HG03108 (cell line): ENCODE results near the gene LINC01488.

ENCODE experiments used
- ATAC-seq: cut with Tn5 transposase; IDR thresholded peaks from one replicate; pipeline ENCODE4 v1.9.1; 2021; ENCODE audit warnings: moderate library complexity; ENCODE audit not compliant: unreplicated experiment

The LINC01488 gene

DNA sequence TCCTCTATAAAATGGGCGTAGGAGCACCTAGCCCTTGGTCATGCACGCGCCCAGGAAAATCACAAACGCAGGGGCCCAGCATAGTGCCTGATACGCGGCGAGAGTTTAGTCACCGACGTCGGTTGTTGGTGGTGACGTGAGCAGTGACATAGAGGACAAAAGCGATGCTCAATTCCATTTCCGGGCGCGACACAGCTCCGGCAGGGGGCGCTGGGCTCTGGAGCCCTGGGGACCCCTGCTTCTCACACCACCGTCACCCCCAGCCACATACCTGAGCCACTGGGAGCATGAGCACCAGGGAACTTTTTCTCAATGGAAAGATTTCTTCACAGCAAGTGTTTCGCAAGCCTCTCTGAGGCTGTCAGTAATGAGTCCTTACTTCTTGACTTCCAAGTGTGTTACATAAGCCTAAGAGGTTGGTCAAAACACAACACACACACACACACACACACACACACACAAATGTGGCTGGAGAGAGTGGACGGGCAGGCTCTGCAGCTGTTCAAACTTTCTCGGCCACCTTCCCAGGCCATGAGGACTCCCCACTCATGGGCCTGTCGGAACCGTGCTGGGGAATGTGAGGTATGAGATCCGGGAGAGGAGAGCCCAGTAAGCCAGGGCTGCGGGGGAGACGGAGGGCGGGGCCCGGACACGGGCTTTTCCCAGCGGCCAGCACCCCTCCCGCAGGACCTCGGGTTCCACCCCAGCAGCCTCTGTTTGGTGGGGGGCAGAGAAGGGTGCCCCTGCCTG lies 36.9 kb upstream of the LINC01488 start:
- no peak for ATAC-seq

DNA sequence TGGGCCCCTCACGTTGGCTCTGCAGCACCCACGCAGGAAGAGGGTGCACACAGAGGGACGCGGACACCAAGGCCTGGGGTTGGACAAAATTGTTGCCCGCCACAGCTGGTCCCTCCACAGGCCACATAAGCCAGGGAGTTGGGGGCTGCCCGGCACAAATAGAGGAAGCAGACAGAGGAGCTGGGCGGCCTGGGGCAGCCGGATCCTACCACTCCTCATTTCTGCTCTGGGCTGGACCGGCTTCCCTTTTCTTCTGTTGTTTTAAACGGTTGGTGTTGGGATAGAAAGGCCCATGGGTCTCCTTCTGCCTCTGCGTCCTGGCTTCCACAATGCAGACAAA lies 36.4 kb upstream of the LINC01488 start:
- ATAC-seq = no peak

DNA sequence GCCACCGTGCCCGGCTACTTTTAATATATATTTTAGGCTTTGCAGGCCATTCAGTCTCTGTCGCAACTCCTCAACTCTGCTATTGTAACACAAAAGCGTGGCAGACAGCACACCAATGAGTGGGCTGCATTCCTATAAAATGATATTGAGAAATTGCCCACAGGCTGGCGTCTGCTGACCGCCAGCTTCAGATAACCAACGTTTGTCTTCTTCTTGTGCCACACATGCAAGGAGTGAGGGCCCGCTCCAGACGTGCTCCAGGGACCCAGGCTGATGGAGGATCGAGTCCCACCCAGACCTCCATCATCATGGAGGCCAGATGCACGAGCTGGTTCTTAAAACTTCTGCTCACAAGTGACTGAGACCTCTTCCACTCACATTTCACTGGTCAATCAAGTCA lies 35.4 kb upstream of the LINC01488 start:
- ATAC-seq = no peak

DNA sequence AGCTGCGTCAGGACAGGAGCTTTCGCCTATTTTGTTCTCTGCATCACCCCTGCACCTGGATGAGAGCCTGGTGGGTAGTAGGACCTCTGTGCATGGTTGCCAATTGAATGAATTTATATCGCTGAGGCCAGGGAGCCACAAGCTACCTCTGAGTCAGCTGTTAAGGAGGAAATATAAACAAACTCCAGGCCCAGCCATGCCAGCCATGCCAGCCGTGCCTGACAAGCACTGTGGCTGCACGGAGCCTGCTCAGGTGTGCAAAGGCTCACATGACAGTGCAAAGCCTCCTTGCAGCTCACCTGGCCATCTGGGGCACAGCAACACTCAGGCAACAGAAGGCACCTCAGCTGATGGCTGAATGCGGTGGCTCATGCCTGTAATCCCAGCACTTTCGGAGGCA lies 33.7 kb upstream of the LINC01488 start:
- ATAC-seq = no peak

DNA sequence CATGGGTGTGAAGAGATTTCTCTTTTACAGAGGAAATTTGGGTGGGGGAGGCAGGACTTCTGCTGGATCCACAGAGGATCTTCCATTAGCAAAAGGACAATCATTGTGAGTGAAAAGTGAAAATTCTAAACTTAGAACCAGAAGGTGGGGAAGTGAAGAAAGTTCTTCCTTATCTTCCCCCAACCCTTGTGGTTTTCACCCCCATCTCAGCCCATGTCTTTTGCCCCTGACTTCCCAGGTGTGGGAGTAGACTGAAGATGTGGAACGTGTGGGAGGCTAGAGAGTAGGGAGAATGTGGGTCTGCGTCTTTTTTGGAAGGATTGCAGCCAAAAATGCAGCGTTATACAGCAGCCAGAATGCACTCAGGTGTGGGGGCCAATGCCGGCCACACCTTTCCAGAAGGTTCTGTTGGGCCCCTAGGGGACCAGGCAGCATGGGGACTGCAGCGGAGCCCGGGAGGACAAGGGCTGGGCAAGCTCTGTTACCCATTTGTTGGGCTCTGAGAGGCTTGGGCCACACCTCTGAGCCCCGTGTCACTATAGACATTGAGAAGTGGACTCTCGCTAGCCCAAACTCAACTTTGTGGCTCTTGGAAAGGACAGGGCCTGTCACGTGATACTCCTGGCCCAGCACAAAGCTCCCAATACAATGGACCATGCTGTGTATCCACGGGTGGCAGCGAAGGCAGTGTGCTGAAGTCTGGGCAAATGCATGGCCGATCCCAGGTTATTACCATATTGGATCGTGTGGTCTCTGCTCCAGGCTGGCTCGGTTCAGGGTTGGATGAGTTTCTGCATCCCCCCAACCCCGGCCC lies 32.8 kb upstream of the LINC01488 start:
- no peak for ATAC-seq

DNA sequence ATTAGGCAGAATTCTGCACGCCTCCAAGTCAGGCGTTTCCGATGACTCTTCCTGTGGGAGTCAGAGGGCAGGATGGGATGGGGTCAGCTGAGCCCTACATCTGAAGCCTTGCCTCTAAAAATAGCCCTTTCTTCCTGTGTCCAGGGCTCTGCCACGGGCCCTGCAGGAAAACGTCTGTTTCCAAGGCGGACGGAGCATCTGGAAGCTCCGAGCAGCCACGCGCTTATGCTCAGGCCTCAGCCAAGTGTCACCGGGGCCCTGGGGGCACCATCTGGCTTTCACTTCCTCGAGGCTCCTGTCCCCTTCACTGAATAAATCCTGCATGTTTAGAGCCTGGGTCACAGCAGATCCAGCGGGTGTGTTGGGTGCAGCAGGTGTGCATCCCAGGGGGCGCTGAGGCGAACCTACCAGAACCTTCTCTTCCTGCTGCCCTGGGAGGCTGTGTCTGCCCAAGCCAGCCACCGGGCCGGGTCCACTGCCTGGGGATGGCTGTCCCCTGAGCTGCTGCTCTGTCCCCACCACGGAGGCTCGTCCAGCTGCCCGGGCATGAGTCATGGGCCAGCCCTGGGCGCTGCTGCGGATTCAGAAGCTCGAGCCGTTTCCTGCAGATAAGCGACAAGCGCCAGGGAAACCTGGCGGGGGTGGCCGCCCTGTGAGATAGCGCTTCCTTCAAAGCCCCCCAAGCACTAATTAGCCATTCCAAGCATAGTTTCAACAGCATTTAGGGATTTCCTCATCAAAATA lies 32.0 kb upstream of the LINC01488 start:
- ATAC-seq = no peak

DNA sequence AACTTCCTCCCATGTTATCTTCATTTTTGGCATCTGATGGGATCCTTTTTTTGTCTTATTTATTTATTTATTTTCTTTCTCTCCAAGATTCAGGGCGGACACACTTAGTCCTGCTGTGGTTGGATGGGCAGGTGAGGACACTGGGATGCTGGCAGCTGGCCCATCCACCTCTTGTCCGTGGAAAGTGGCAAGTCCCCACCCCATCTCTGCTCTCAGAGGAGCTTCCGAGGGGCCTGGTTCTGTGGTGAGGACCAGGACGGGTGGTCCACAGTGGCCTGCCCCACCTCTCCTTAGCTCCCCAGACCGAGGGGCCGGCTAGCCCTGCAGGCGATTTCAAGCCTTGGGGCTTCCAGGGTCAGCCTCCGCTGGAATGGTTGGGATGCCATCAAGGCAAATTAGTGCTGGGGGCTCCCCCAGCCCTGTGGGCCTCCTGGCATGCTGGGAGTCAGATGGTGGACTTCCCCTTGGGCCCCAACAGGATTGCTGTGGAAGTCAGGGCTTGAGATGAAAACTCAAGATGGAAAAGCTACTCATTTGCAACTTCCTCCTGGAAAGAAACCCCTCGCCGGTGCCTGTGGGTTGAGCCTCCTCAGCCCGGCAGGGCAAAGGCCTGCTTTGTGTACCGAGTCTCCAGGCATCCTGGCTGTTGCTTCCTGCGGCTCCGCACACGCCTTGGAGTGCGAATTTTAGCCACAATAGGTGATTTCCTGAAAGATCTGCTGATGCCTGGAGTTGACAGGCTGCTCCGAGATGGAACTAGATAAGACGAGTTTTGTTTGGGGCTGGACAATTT lies 31.2 kb upstream of the LINC01488 start:
- no peak for ATAC-seq

DNA sequence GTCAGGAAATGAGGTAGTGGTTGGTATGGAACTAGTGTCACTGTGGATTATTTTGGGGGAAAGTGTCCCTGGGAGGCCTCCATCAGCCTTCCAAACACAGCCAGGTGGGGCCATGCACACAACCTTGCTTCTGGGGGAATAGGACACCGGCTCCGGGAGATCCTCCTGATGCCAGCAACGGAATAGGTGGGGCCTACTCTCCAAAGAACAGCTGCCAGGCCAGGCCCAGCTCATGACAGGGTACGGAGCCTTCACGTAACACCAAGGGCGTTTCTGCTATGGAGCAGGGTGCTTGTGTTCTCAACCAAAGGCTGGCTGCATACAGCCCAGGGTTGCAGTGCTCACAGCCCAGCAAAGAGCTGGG lies 30.6 kb upstream of the LINC01488 start:
- no peak for ATAC-seq

DNA sequence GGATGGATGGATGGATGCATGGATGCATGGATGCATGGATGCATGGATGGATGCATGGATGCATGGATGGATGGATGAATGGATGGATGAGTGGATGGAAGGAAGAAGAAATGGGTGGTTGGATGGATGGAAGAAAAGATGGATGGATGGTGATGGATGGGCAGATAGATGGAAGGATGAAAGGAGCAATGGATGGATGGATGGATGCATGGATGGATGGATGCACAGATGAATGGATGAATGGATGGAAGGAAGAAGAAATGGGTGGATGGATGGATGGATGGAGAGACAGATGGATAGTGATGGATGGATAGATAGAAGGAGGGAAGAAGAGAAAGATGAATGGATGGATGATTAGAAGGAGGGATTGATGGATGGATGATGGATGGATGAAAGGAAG lies 30.2 kb upstream of the LINC01488 start:
- no peak for ATAC-seq

DNA sequence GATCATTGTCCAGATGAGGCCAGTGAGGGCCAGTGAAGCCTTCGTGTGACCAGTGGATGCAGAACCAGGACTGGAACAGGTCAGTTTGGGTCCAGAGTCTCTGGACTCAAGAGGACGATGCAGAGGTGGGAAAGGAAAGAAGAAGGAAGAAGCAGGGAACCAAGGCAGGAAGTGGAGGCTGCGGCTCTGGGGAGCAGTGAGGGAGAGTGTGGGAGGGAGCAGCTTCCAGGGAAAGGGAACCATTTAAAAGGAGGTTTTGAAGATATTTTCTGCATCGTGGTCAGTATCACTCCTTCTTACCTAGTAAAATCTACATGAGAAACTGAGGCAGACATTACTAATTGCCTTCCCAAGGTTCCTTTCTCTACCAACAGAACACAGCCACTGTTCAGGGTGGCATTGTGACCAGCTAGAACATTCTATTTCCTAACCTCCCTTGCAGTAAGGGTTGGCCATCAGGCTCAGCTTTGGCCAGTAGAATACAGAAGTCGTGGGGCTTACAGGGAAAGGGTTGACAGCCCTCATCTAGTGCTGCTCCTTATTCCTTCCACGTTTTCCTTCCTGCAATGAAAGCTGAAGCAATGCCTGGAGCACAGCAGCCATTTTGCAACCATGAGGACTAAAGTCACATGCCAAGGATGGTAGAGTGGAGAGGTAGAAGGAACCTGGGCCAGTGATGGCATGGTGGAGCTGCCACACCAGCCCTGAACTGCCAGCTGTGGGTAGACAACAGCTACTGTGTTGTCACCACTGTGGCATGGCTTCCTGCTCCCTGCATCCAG lies 29.1 kb upstream of the LINC01488 start:
- no peak for ATAC-seq

DNA sequence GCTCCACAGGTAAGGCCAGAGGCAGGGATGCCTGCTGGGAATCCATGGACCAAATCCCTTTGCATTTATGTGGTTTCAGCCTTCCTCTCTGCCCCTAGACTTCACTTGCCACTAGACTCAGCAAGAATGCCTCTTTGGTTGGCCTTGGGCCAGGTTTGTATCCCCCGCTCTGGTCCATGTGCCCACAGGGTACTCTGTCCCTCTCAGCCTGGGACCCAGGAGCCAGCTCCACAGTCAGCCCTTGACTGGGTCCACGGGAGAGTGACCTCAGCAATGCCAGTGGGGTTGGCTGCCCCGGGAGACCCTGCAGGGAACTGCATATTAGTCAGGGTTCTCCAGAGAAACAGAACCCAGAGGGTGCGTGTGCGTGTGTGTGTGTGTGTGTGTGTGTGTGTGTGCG lies 28.3 kb upstream of the LINC01488 start:
- ATAC-seq = no peak

DNA sequence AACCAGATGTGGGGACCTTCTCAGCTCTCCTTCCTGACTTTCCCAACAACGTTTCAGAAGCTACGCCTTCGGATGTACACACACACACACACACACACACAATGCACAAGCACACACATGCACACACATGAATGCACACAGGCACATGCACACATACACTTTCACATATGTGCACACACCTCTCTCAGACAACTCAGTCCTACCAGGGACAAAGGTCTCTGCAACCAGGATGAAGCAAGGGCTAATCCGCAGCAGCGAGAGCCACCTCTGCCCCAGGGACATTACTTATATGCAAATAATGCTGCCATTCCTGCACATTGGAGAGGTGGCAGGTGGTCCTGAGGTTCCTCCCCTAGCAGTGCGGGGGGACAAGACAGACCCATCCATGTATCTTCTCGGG lies 27.4 kb upstream of the LINC01488 start:
- no peak for ATAC-seq

DNA sequence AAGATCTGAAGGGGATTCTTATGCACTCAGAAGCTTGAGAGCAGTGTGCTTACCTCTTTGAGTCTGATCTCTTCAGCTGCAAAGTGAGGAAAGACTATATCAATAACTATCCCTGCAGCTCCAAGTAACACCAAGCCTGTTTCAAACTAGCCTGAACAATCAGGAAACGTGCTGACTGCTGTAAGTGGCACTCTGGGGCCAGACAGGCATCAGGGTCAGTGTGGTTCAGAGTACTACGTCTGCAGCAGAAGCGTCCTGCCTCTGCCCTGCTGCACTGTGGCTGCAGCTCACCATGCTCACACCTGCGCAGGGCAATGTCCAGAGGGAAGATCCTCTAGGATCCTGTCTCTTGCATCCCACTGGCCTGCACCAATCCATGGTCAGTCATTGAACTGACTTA lies 25.5 kb upstream of the LINC01488 start:
- no peak for ATAC-seq

DNA sequence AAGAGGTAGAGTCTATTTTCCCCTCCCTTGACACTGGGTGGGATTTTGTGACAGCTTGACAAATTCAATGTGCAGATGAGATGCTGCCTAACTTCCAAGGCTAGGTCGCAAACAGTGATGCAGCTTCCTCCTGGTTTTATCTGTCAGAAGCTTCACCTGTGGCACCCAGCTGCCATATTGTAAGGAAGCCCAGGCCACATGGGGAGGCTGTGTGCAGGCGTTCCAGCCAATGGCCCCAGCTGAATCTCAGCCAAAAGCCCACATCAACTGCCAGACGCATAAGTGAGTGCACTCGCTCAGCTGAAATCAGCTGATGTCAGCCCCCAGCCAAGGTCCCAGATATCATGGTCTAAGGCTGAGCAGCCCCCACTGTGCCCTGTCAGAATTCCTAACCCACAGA lies 24.8 kb upstream of the LINC01488 start:
- no peak for ATAC-seq

DNA sequence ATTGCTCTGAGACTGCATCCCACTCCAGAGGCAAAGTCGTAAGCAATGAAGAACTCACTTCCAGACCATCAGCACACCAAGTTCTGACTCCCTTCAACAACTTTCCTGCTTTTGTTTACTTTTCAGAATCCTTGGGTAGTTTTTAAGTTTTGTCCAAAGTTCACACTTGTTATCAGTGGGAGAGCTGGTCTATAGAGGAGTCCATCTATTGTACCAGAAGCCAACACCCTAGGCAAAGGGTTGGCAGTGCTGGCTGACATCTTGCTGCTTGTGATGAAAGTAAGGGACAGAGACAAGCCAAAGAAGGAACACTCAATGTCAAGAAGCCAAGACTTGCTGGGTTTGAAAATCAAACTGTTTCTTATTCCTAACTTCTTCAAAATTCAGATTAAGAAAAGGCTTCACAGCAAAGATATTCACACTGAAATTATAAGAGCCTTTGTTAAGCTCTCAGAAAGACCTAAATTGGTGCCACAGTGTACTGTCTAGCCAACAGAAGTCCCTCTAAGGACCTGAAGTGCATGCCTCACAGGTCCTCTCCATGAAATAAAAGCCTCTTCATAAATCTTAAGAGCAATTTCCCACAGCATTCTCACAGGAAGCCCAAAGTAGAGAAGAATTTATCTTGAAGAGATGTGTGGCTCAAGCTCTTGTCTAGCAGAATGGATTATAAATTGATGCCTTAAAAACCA lies 21.5 kb upstream of the LINC01488 start:
- ATAC-seq = no peak

DNA sequence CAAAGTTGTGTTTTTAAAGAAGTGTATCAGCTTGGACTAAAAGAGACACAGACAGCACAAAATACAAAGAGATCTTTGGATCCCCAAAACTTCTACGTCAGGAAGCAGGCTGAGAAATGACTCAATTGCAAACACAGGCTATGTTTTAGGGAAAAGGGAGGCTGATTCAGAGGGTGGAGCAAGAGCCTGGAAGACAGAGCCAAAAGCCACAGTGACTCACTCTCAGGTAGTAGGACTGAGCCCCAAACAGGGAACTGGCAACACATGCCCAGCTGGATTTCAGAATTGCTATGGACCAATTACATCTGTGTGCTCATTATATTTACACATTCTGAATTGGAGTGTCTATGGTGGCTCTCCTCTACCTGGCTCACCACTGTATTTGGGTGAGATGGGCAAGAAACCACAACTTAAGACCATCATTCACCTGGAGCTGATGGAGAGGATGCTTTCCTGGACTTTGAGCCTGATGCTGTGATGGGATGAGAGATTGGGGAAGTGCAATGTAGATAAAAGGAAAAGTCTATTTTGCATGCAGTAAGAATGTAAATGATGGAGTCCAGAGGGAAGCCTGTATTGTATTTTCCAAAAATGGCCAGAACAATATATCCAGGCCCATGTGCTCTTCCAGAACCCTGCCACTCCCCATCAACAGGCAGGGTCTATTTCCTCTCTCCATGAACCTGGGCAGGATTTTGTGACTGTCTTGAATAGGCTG lies 20.8 kb upstream of the LINC01488 start:
- ATAC-seq = no peak

DNA sequence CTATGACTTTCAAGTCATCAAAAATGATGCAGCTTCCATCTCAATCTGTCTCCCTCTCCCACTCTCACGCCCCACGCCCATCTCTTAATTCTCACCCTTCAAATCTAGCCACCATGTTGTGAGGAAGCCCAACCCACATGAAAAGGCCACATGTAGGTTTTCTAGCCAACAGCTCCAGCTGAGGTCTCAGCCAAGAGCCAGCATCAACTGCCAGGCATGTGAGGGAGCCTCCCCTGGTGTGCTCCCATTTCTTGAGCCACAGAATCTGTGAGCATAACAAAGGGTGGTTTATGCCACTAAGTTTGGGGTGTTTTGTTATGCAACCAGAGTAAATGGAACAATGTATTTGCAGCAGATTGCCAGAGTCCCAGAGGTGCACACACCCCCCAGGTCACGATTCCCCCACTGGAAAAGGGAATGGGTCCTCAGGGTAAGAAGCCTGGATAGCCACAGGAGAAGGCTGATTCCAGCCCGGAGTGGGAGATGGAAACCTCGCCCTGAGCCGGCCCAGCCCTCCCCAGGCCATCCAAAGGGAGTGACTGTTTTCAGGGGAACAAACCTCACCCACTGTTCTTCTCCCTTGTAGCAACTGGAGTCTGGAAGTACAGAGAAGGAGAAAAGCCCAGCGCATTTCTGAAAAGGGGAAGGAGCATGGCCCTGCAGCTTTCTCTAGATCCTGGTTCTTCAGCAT lies 20.0 kb upstream of the LINC01488 start:
- no peak for ATAC-seq

DNA sequence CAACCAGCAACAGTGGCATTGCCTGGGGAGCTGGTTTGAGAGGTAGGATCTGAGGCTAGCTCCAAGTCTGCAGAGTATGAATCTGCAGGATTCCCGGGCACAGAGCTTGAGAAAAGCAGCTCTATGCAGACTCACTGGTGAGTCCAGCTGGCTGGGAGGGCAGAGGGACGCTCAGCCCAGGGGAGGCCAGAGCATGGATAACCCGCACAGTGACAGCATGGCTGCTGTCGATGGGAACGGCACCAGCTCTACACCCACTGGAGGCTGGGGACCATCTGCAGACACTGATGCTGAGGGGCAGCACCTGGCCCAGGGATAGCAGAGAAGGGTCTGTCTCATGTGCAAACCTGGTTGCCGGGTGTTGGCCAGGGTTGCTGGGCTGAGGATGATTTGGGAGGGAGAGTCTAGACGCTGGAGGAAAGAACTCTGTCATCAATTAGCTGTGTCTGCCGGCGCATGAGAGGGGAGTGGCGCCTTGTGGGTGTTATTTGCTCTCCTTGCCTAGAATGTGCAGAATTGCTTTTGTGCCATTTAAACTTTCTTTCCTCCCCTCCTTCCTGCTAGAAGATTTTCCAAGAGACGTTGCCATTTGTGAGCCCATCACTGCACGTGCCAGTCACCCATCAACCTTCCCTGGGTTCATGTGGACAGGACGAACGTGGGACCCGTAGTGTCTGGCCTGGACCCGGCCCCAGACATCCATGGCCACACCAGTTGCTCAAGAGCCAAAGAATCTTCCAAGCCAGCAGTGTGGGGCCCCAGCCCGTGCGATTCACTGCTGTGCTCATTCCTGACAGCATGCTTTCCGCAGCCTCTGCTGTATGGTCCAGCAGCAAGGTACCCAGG lies 19.1 kb upstream of the LINC01488 start:
- no peak for ATAC-seq
